Pancreas (tissue), 10 donors: ENCODE measurements around the gene EVA1C. TPM values are rescaled to one million over a fixed set of nuclear protein-coding genes. Genes with fewer than 3 reads are reported as not detected.

Experiments used
- ATAC-seq, 4 donors: fragments of 200-7000 bp; cut with Tn5 transposase; one replicate each; pipeline versions ENCODE4 v1.8.0 to v1.9.1; 2020; ENCODE audit warnings: mild to moderate bottlenecking in 4 of 4, moderate library complexity in 4 of 4
- DNase-seq, 6 donors: peaks; one replicate each; pipeline ENCODE4 v3.0.0-alpha.2; 2020
- FAIRE-seq: peaks from 2 replicates; lab custom pipeline; 2012; peaks lifted over from hg19 to GRCh38; lab: Jason Lieb, UNC
- H3K27ac ChIP-seq, 4 donors: fragments of 200-600 bp; sonication (generic); 1 replicate in 3 of 4; 2 replicates in 1 of 4; pipeline versions ENCODE4 v1.5.0 to v1.8.0; 2020
- H3K27me3 ChIP-seq, 4 donors: fragments of 200-600 bp; one replicate each; pipeline ENCODE4 v1.8.0; 2021
- H3K36me3 ChIP-seq, 3 donors: fragments of 200-600 bp; sonication (generic) in 1 of 3; one replicate each; pipeline versions ENCODE4 v1.5.0 to v1.8.0; 2020 to 2021
- H3K4me1 ChIP-seq, 3 donors: fragments of 200-600 bp; one replicate each; pipeline ENCODE4 v1.8.0; 2021
- H3K4me3 ChIP-seq, 4 donors: fragments of 200-600 bp; sonication (generic) in 2 of 4; one replicate each; pipeline versions ENCODE4 v1.5.0 to v1.8.0; 2020 to 2021
- H3K9me3 ChIP-seq, 4 donors: fragments of 200-600 bp; one replicate each; pipeline ENCODE4 v1.8.0; 2021
- CTCF ChIP-seq, 4 donors: fragments of 200-600 bp; sonication (generic) in 3 of 4; IDR thresholded peaks; one replicate each; pipeline versions ENCODE4 v1.5.0 to v1.8.0; 2021; ENCODE audit warnings: antibody characterized with exemption in 4 of 4
- WGBS, 2 donors: extraction: QIAGEN DNeasy Blood & Tissue Kit; methylation state at CpG; one replicate each; pipeline ENCODE4 v1.1.7; 2013; 5-methylcytosine and 5-hydroxymethylcytosine counted together
- intact Hi-C, 3 donors: fragments of 100-400 bp; cut with DNase I; formaldehyde crosslinking; loops; one replicate each; pipeline versions ENCODE4 v1.11.1 to v1.14.2; 2022
- polyA plus RNA-seq, 2 donors: library from polyadenylated mRNA; stranded (reverse); fragments of 200-250 nt; gene quantifications; one replicate each; pipeline ENCODE4 v1.2.3, GENCODE V29; 2013
- total RNA-seq, 6 donors: library from RNA; stranded (reverse); fragmentation: NEBNext Ultra II Directional in 4 of 6; extraction: Animal tissue kit (Norgen Biotek cat#: 25700) in 4 of 6; gene quantifications; one replicate each; pipeline versions ENCODE4 v1.2.1 to v1.2.4, GENCODE V29; 2021 to 2023
- donor health status: healthy with polysubstance abuse.
- donor health status: DM: no; HTN: no; CAD: no; lungs with moderate emphysema.
- donor health status: DM: no; HTN: no; CAD: no.
- donor health status: control.
- donor health status: control.
- donor health status: Bipolar disorder and iron deficiency.
- donor health status: DM: yes; HTN: yes; CAD: no.
- donor health status: DM: no; HTN: no; CAD: no.
- donor health status: DM: no; HTN: no; CAD: no.
- donor health status: DM: yes; HTN: yes; CAD: no.

EVA1C gene
- total and polyA plus RNA-seq, 8 donors = 7.9 to 35.9 (median 11.6) TPM

GRCh38 chr21:32372755-32373154 lies 39.8 kb upstream of the EVA1C start:
- no peaks in the 10 kb centered on the region for H3K4me1 ChIP-seq
- no peak for DNase-seq
- no peak for FAIRE-seq
- 66 to 73% methylated on average over 3 of the region's 3 CpGs for WGBS, 2 donors
- TF ChIP-seq CTCF (IDR thresholded peaks at IDR 0.05) = no peak
- peaks cover 0 to 37% (median 16%) of the 10 kb centered on the region in 3 donors for H3K36me3 ChIP-seq
- intact Hi-C loops = no loop called here
- no peak overlapping the region for H3K27ac ChIP-seq
- no peaks in the 10 kb centered on the region for H3K9me3 ChIP-seq
- no peak overlapping the region for H3K4me3 ChIP-seq
- no peak for ATAC-seq
- no peaks in the 10 kb centered on the region for H3K27me3 ChIP-seq

GRCh38 chr21:32377506-32377905 lies 35.0 kb upstream of the EVA1C start:
- Histone ChIP-seq H3K36me3 (peaks cover 0 to 18% (median 5%) of the 10 kb centered on the region in 3 donors), H3K27me3 (no peaks in the 10 kb centered on the region), H3K4me3 (no peak overlapping the region), H3K4me1 (no peaks in the 10 kb centered on the region), H3K9me3 (no peaks in the 10 kb centered on the region), H3K27ac (no peak overlapping the region)
- no peak for TF ChIP-seq CTCF (IDR thresholded peaks at IDR 0.05)
- ATAC-seq = no peak
- WGBS, 2 donors = 92 to 93% methylated on average over 8 of the region's 8 CpGs
- intact Hi-C loops = no loop called here
- no peak for DNase-seq
- FAIRE-seq = no peak

GRCh38 chr21:32377991-32378390 lies 34.5 kb upstream of the EVA1C start:
- Histone ChIP-seq H3K4me1 (no peaks in the 10 kb centered on the region), H3K4me3 (no peak overlapping the region), H3K27me3 (no peaks in the 10 kb centered on the region), H3K36me3 (peaks cover 0 to 18% (median 5%) of the 10 kb centered on the region in 3 donors), H3K9me3 (no peaks in the 10 kb centered on the region), H3K27ac (no peak overlapping the region)
- FAIRE-seq = no peak
- intact Hi-C loops = no loop called here
- DNase-seq = no peak
- 61 to 69% methylated on average over 7 of the region's 7 CpGs for WGBS, 2 donors
- TF ChIP-seq CTCF (IDR thresholded peaks at IDR 0.05) = no peak
- ATAC-seq = no peak

GRCh38 chr21:32378956-32379355 lies 33.5 kb upstream of the EVA1C start:
- TF ChIP-seq CTCF (IDR thresholded peaks at IDR 0.05) = no peak
- FAIRE-seq (no peak), ATAC-seq (no peak), DNase-seq (no peak)
- 70 to 81% methylated on average over 5 of the region's 5 CpGs for WGBS, 2 donors
- H3K27me3 ChIP-seq = no peaks in the 10 kb centered on the region
- intact Hi-C loops = no loop called here
- no peaks in the 10 kb centered on the region for H3K4me1 ChIP-seq
- no peak overlapping the region for H3K27ac ChIP-seq
- no peaks in the 10 kb centered on the region for H3K9me3 ChIP-seq
- H3K36me3 ChIP-seq = peaks cover 0 to 24% (median 13%) of the 10 kb centered on the region in 3 donors
- no peak overlapping the region for H3K4me3 ChIP-seq

- Histone ChIP-seq H3K27ac (no peak overlapping the region), H3K27me3 (no peaks in the 10 kb centered on the region), H3K4me1 (no peaks in the 10 kb centered on the region), H3K9me3 (no peaks in the 10 kb centered on the region), H3K36me3 (peaks cover 0 to 20% (median 11%) of the 10 kb centered on the region in 3 donors), H3K4me3 (no peak overlapping the region)
- intact Hi-C loops = no loop called here
- 75 to 81% methylated on average over 4 of the region's 4 CpGs for WGBS, 2 donors
- no peak for DNase-seq
- FAIRE-seq = no peak
- ATAC-seq = no peak
- TF ChIP-seq CTCF (IDR thresholded peaks at IDR 0.05) = no peak
Observed at GRCh38 chr21:32380940-32381339, 31.6 kb upstream of the EVA1C start.
